Activated naive CD8-positive, alpha-beta T cell treated with anti-CD3 and anti-CD28 coated beads, Interleukin-2, amount 10 ng/mL, durations not matched to agents 7 days and 5 days (primary cell): ENCODE results near the gene TRIP12. TPM values are rescaled to one million over a fixed set of nuclear protein-coding genes. Genes with fewer than 3 reads are reported as not detected.
A peak's percentile ranks its signal among the peaks of the same experiment; 100 is the strongest.
"Not testable (repeated sequence)": the region's sequence is repeated elsewhere in the genome, so short reads cannot be mapped to it uniquely, and the experiment has no call there.

Experiments used
- ATAC-seq: fragments of 150-1000 bp; cut with Tn5 transposase; one replicate; pipeline ENCODE4 v1.10.0; 2021; ENCODE audit warnings: low read depth, moderate library complexity
- POLR2A ChIA-PET: fragments of 350-600 bp; sonication (Branson Sonifier 250); formaldehyde crosslinking; loops from one replicate; lab custom pipeline; 2021; ENCODE audit warnings: antibody characterized with exemption; lab: Charles Lee
- DNase-seq: peaks from one replicate; pipeline ENCODE4 v3.0.0; 2021
- H3K27ac Mint-ChIP-seq: one replicate; pipeline ENCODE4 v1.8.0; 2022; ENCODE audit warnings: mild to moderate bottlenecking, mixed read lengths
- H3K27me3 Mint-ChIP-seq: one replicate; pipeline ENCODE4 v1.8.0; 2022; ENCODE audit warnings: mild to moderate bottlenecking, moderate library complexity, mixed read lengths
- H3K36me3 Mint-ChIP-seq: one replicate; pipeline ENCODE4 v1.8.0; 2021; ENCODE audit warnings: mild to moderate bottlenecking, mixed read lengths
- H3K4me1 Mint-ChIP-seq: one replicate; pipeline ENCODE4 v1.8.0; 2021; ENCODE audit warnings: mixed read lengths
- H3K4me3 Mint-ChIP-seq: one replicate; pipeline ENCODE4 v1.8.0; 2022; ENCODE audit warnings: mild to moderate bottlenecking, moderate library complexity, mixed read lengths
- H3K9me3 Mint-ChIP-seq: one replicate; pipeline ENCODE4 v1.8.0; 2021; ENCODE audit warnings: mixed read lengths
- total RNA-seq, 2 experiments: library from RNA; stranded (reverse); gene quantifications; one replicate each; pipeline ENCODE4 v1.2.3, GENCODE V29; 2021

TRIP12 gene
- total RNA-seq, 2 experiments from 2014 or later: 215 to 220 TPM

DNA sequence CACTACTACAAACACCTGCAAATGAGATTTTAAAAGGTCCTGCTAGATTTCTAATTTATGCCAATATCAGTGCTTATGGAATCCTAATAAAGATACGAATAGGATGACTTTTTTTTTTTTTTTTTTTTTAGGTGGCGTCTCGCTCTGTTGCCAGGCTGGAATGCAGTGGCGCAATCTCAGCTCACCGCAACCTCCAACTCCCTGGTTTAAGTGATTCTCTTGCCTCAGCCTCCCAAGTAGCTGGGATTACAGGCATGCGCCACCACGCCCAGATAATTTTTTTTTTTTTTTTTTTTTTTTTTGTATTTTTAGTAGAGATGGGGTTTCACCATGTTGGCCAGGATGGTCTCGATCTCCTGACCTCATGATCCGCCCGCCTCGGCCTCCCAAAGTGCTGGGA is 135.5 kb downstream of the TRIP12 start:
- H3K27me3 Mint-ChIP-seq, POLR2A ChIA-PET, DNase-seq, ATAC-seq, H3K4me3 Mint-ChIP-seq, H3K27ac Mint-ChIP-seq, H3K4me1 Mint-ChIP-seq, H3K9me3 Mint-ChIP-seq: not testable (repeated sequence)
- peaks cover 28% of the 10 kb centered on the region for H3K36me3 Mint-ChIP-seq

DNA sequence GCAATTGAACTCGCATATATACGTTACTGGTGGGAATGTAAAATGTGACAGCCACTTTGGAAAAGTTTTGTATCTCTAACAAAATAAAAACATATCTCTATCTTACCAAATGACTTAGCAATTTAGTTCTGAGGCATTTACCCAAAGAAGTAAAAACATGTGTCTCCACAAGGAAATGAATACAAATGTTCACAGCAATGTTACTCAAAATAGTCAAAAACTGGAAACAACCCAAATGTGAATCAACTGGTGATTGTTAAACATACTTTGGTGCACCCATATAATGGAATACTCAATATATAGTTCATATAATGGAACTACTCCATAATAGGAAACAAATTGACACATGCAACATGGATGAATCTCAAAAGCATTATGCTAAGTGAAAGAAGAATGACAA is 137.0 kb downstream of the TRIP12 start:
- Mint-ChIP-seq H3K4me1 (peaks cover 4% of the 10 kb centered on the region), H3K4me3 (no peak overlapping the region), H3K27me3 (no peaks in the 10 kb centered on the region), H3K9me3 (no peaks in the 10 kb centered on the region), H3K36me3 (peaks cover 22% of the 10 kb centered on the region), H3K27ac (no peak overlapping the region)
- DNase-seq: no peak
- no peak for ATAC-seq
- POLR2A ChIA-PET: no interaction called here

GRCh38 chr2:229783108-229783721 is 138.6 kb downstream of the TRIP12 start:
- H3K9me3 Mint-ChIP-seq: no peaks in the 10 kb centered on the region
- no peak overlapping the region for H3K4me3 Mint-ChIP-seq
- no peaks in the 10 kb centered on the region for H3K27me3 Mint-ChIP-seq
- POLR2A ChIA-PET: no interaction called here
- peaks cover 16% of the 10 kb centered on the region for H3K36me3 Mint-ChIP-seq
- ATAC-seq: no peak
- DNase-seq: no peak
- peaks cover 4% of the 10 kb centered on the region for H3K4me1 Mint-ChIP-seq
- no peak overlapping the region for H3K27ac Mint-ChIP-seq

DNA sequence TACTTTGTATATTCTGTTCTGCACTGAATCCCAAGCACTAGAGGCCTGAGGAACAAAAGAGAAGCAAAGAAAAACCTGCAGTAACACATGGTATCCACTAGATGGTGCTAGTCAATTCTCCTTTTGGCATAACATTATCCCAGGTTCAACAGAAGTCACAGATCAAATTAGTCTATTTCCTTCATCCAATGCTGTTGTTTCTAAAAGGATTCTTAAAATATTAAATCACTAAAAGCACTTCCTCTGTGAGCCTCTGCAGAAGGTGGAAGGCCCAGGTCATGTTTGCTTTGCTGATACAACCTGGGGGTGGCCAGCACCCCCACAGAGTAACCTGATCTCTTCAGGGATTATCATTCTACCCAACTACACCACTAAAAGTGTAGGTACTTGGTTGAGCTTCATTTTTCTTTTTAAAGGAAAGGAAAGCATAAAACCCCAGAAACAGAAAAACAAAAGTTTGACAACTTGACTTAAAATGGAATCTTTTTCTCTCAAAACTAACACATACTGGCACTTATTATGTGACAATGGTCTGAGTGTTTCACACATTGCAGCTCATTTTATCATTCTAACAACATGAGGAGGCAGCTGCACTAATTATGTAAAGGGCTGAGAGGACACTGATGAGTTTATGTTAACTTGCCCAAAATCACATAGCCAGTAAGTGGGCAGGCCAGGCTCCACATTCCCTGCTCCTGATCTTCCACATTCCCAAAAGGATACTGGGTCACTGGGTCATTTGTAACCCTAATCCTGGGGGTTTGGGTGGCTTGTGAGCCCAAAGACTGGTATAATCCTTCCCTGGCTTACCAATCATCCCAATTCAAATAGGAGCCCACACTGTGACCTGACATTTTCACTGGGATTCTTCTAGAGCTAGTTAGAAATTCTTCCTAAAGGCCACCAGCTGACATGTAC is 140.7 kb downstream of the TRIP12 start:
- Mint-ChIP-seq H3K27me3 (no peaks in the 10 kb centered on the region), H3K9me3 (no peaks in the 10 kb centered on the region), H3K4me1 (peaks cover 8% of the 10 kb centered on the region), H3K36me3 (peaks cover 18% of the 10 kb centered on the region), H3K4me3 (no peak overlapping the region), H3K27ac (no peak overlapping the region)
- POLR2A ChIA-PET: interaction anchor here (1.0 kb wide), 1 partner anchor 12 kb away, joined by 3 read pairs; no protein-coding TSS in a partner anchor
- peak; percentile 70 for ATAC-seq
- DNase-seq: no peak

GRCh38 chr2:229779650-229780049 is 142.2 kb downstream of the TRIP12 start:
- peaks cover 12% of the 10 kb centered on the region for H3K4me1 Mint-ChIP-seq
- H3K27ac Mint-ChIP-seq: no peak overlapping the region
- H3K36me3 Mint-ChIP-seq: peaks cover 11% of the 10 kb centered on the region
- POLR2A ChIA-PET: no interaction called here
- no peaks in the 10 kb centered on the region for H3K9me3 Mint-ChIP-seq
- no peak overlapping the region for H3K4me3 Mint-ChIP-seq
- no peaks in the 10 kb centered on the region for H3K27me3 Mint-ChIP-seq
- DNase-seq: no peak
- no peak for ATAC-seq

DNA sequence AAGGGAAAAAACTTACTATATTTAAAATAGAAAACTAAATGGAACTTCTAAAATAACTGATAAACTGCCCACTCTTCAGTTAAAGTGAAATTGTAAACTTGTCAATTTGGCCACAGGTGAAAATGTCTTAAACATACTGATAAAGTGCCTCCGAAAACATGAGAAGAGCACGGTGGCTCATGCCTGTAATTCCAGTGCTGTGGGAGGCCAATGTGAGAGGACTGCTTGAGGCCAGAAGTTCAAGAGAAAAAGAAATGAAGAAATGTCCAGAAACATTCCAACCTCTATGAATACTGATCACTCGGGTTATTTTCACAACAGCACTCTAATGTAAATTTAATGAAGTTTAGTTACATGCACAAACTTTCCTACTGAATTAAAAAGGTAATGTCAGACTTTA is 144.1 kb downstream of the TRIP12 start:
- no peak overlapping the region for H3K27ac Mint-ChIP-seq
- no peak for DNase-seq
- ATAC-seq: no peak
- H3K4me1 Mint-ChIP-seq: peaks cover 12% of the 10 kb centered on the region
- POLR2A ChIA-PET: no interaction called here
- no peak overlapping the region for H3K4me3 Mint-ChIP-seq
- no peaks in the 10 kb centered on the region for H3K27me3 Mint-ChIP-seq
- no peaks in the 10 kb centered on the region for H3K9me3 Mint-ChIP-seq
- peaks cover 23% of the 10 kb centered on the region for H3K36me3 Mint-ChIP-seq

GRCh38 chr2:229775614-229776313 is 146.0 kb downstream of the TRIP12 start:
- DNase-seq (no peak), ATAC-seq (peak; percentile 56)
- Mint-ChIP-seq H3K36me3 (peaks cover 33% of the 10 kb centered on the region), H3K4me3 (no peak overlapping the region), H3K27me3 (no peaks in the 10 kb centered on the region), H3K27ac (peak overlapping the region; percentile 25), H3K9me3 (no peaks in the 10 kb centered on the region), H3K4me1 (peaks cover 12% of the 10 kb centered on the region)
- POLR2A ChIA-PET: no interaction called here

GRCh38 chr2:229774237-229774636 is 147.6 kb downstream of the TRIP12 start:
- no peaks in the 10 kb centered on the region for H3K27me3 Mint-ChIP-seq
- H3K9me3 Mint-ChIP-seq: no peaks in the 10 kb centered on the region
- DNase-seq (no peak), ATAC-seq (no peak)
- POLR2A ChIA-PET: no interaction called here
- H3K4me3 Mint-ChIP-seq: no peak overlapping the region
- peaks cover 36% of the 10 kb centered on the region for H3K36me3 Mint-ChIP-seq
- peaks cover 9% of the 10 kb centered on the region for H3K4me1 Mint-ChIP-seq
- H3K27ac Mint-ChIP-seq: no peak overlapping the region

- Mint-ChIP-seq H3K4me3 (no peak overlapping the region), H3K27me3 (no peaks in the 10 kb centered on the region), H3K36me3 (peaks cover 32% of the 10 kb centered on the region), H3K27ac (no peak overlapping the region), H3K9me3 (no peaks in the 10 kb centered on the region), H3K4me1 (no peaks in the 10 kb centered on the region)
- DNase-seq: no peak
- POLR2A ChIA-PET: no interaction called here
- no peak for ATAC-seq
Measured at GRCh38 chr2:229768235-229768634, 153.6 kb downstream of the TRIP12 start.

- ATAC-seq (no peak), DNase-seq (no peak)
- H3K4me3 Mint-ChIP-seq: no peak overlapping the region
- H3K36me3 Mint-ChIP-seq: peaks cover 22% of the 10 kb centered on the region
- H3K9me3 Mint-ChIP-seq: no peaks in the 10 kb centered on the region
- H3K27me3 Mint-ChIP-seq: no peaks in the 10 kb centered on the region
- POLR2A ChIA-PET: no interaction called here
- H3K4me1 Mint-ChIP-seq: no peaks in the 10 kb centered on the region
- H3K27ac Mint-ChIP-seq: no peak overlapping the region
Measured at GRCh38 chr2:229765721-229766120, 156.1 kb downstream of the TRIP12 start.

GRCh38 chr2:229761663-229762062 is 160.1 kb downstream of the TRIP12 start:
- DNase-seq (no peak), ATAC-seq (no peak)
- Mint-ChIP-seq H3K27ac (no peak overlapping the region), H3K9me3 (peaks cover 2% of the 10 kb centered on the region), H3K4me3 (no peak overlapping the region), H3K4me1 (no peaks in the 10 kb centered on the region), H3K27me3 (no peaks in the 10 kb centered on the region), H3K36me3 (peaks cover 16% of the 10 kb centered on the region)
- POLR2A ChIA-PET: no interaction called here

DNA sequence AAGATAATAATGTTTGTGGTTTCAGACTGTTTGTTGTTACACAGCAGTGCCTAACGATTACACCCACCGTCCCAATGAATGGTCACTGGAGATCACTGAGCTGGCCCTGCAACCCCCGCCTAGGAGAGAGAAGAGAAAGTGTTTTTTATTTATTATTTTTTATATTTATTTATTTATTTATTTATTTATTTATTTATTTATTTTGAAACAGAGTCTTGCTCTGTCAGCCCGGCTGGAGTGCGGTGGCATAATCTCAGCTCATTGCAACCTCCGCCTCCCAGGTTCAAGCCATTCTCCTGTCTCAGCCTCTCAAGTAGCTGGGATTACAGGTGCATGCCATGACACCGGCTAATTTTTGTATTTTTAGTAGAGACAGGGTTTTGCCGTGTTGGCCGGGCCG is 164.3 kb downstream of the TRIP12 start:
- H3K27me3 Mint-ChIP-seq, H3K36me3 Mint-ChIP-seq, POLR2A ChIA-PET, H3K4me3 Mint-ChIP-seq, H3K9me3 Mint-ChIP-seq, ATAC-seq, DNase-seq, H3K27ac Mint-ChIP-seq, H3K4me1 Mint-ChIP-seq: not testable (repeated sequence)

- peaks cover 3% of the 10 kb centered on the region for H3K36me3 Mint-ChIP-seq
- no peaks in the 10 kb centered on the region for H3K27me3 Mint-ChIP-seq
- H3K4me1 Mint-ChIP-seq: peaks cover 3% of the 10 kb centered on the region
- DNase-seq: no peak
- H3K9me3 Mint-ChIP-seq: peaks cover 2% of the 10 kb centered on the region
- no peak for ATAC-seq
- H3K27ac Mint-ChIP-seq: no peak overlapping the region
- POLR2A ChIA-PET: no interaction called here
- no peak overlapping the region for H3K4me3 Mint-ChIP-seq
Measured at GRCh38 chr2:229752970-229753729, 168.7 kb downstream of the TRIP12 start.
